GM12874 (cell line): ENCODE data around the gene FARSB.

Experiments
- TF ChIP-seq, protein P1 (sequence below): IDR thresholded peaks from 2 replicates; pipeline ENCODE4 v1.5.1; 2011; ENCODE audit warnings: low read depth, mild to moderate bottlenecking, control low read depth, low read length, moderate library complexity; ENCODE audit not compliant: insufficient read depth

FARSB gene

DNA sequence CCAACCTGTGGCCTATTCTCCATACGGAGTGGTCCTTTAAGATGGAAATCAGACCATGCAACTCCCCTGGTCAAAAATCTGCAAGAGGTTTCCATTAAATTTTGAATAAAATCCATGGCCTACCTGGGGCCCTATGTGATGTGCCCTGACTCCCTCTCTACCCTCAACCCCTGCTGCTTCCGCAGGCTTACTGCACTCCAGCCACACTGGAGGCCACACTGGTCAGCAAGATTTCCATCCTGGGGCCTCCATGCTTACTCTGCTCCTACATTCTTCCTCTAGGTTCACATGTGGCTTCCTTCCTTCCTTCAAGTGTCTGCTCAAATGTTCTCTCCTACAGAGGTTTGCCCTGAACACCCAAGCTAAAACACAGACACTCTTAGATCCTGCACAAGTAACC lies 40.6 kb downstream of the FARSB start:
- TF ChIP-seq, protein P1, sequence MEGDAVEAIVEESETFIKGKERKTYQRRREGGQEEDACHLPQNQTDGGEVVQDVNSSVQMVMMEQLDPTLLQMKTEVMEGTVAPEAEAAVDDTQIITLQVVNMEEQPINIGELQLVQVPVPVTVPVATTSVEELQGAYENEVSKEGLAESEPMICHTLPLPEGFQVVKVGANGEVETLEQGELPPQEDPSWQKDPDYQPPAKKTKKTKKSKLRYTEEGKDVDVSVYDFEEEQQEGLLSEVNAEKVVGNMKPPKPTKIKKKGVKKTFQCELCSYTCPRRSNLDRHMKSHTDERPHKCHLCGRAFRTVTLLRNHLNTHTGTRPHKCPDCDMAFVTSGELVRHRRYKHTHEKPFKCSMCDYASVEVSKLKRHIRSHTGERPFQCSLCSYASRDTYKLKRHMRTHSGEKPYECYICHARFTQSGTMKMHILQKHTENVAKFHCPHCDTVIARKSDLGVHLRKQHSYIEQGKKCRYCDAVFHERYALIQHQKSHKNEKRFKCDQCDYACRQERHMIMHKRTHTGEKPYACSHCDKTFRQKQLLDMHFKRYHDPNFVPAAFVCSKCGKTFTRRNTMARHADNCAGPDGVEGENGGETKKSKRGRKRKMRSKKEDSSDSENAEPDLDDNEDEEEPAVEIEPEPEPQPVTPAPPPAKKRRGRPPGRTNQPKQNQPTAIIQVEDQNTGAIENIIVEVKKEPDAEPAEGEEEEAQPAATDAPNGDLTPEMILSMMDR, result no peak

DNA sequence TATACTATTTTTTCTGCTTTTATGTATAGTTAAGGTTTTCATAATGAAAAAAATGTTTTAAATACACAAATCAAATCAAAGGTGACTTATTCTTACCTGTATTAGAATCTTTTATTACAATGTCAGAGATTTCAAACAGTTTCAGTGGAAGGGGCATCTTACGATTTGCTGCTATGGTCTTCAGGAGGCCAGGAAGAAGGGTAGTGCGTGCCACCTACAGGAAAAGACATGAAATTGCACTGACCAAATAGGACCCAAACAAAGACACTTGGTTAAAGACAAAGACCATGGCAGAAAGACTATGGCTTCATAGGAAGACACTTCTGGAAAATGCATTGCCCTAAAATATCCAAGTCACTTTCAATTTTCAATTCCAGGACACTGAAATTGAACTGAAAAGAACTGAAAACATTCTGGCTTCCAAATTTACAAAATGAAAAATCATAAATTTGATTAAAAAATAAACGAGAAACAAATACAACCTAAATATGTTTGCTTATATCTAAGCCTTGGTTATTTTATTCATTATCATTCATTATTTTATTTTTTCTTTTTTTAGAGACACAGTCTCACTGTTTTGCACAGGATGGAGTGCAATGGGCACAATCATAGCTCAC lies 42.1 kb downstream of the FARSB start:
- TF ChIP-seq, protein P1, result peak; percentile 72

DNA sequence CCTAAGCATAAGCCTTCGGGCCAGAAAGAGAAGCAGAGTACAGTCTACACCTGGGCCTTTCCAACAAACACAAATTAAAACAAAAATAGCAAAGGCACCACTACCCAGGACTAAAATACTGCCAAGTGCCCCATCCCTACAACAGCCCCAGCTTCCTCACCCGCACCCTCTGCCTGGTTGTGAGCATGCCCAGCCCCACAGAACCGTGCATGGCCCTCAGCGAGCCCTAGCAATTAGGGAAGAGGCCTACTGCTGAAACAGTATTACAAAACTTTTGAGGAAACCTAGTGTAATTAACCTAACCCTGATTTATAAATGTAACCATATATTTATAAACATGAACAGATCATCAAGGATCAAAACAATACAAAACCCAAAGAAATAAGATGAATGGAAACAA lies 44.2 kb downstream of the FARSB start:
- TF ChIP-seq, protein P1, result no peak

DNA sequence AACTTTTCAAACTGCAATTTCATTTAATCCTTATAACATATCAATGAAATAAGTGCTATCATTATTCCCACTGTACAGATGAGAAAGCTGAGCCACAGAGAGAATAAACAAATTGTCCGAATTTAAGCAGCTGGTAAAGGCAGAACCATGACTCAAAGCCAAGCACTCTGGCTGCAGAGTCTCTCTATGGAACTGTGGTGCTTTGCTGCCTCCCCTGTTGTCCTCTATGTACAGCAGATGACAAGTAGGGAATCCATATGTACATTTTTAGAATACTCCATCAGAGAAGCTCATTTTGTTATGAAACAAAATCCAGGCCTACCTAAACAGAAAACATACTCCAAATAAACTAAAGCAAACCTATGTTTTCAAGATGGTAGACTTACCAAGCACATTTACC lies 45.1 kb downstream of the FARSB start:
- TF ChIP-seq, protein P1, result no peak

DNA sequence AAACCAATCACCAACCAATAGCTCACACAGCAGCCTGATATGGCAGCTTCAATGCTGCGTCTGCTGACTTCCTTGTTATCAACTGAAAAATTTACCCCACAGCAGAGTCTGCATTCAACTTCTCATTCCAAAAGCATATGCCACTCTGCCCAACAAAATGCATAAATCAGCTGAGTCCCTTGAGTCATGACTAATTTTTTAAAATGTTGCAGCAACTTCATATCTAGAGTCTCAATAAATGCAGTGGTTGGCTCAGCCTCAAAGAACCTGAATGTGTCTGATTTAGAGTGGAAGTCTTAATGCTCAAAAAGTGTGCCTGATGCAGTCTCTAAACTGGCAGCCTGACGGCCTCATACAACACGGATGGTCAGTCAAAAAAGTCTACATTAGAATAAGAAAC lies 46.5 kb downstream of the FARSB start:
- TF ChIP-seq, protein P1, result no peak

DNA sequence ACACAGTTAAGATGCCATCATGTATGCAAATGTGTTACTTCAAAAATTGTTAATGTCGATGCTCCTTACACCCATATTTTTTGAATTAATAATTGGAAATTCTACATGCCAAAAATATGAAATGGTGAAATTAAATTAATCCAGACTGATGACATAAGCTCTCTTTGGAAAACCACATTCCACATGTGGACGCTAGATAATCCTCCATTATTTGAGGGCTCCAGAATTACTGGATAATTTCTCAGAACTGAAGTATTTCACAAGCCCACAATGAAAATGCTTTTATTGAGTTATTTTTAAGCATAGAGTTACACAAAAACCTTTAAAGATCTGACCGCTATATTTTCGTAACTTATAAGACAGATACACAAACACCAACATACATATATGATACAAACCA lies 47.8 kb downstream of the FARSB start:
- TF ChIP-seq, protein P1, result no peak

DNA sequence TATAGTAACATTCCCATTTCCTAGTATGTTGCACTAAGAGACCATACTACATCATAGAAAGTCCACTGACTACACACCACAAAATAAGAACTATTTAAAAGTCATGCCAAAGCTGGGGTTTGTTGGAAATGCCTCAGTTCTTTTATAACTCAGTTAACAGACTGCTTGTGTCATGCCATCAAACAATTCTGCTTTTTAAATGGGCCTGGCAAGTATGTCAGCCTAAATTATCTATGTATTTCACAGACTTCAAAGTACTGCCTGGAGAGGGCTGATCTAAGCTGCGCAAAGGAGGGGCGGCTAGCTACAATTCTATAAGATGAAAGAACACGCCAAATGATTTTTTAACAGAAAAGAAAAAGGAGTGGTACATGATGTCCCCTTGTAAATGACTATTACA lies 49.6 kb downstream of the FARSB start:
- TF ChIP-seq, protein P1, result no peak
